Spleen (tissue), 11 donors: ENCODE data around the gene ZNF254. TPM values are rescaled to one million over a fixed set of nuclear protein-coding genes. Genes with fewer than 3 reads are reported as not detected.
A peak's percentile ranks its signal among the peaks of the same experiment; 100 is the strongest.

Experiments
- DNase-seq: peaks from one replicate; pipeline ENCODE4 v3.0.0-alpha.2; 2020
- H3K27ac ChIP-seq, 8 donors: fragments of 200-600 bp; sonication (generic) in 7 of 8; 1 replicate in 4 of 8; 2 replicates in 4 of 8; pipeline versions ENCODE4 v1.5.0 to v1.8.0; 2016 to 2021; ENCODE audit warnings: inconsistent platforms in 4 of 8, mild to moderate bottlenecking in 4 of 8, moderate library complexity in 1 of 8
- H3K27me3 ChIP-seq, 7 donors: fragments of 200-600 bp; sonication (generic) in 6 of 7; replicated peaks in 1 of 7; 1 replicate in 4 of 7; 2 replicates in 3 of 7; pipeline versions ENCODE4 v1.5.0 to v1.8.0; 2016 to 2021; ENCODE audit warnings: inconsistent platforms in 3 of 7, mild to moderate bottlenecking in 1 of 7
- H3K36me3 ChIP-seq, 6 donors: fragments of 200-600 bp; sonication (generic) in 5 of 6; 1 replicate in 4 of 6; 2 replicates in 2 of 6; pipeline versions ENCODE4 v1.5.0 to v1.8.0; 2016 to 2021; ENCODE audit warnings: inconsistent platforms in 2 of 6
- H3K4me1 ChIP-seq, 6 donors: fragments of 200-600 bp; sonication (generic) in 5 of 6; 1 replicate in 3 of 6; 2 replicates in 3 of 6; pipeline versions ENCODE4 v1.5.0 to v1.8.0; 2016 to 2021; ENCODE audit warnings: inconsistent platforms in 3 of 6
- H3K4me3 ChIP-seq, 8 donors: fragments of 200-600 bp; sonication (generic) in 7 of 8; 1 replicate in 4 of 8; 2 replicates in 4 of 8; pipeline versions ENCODE4 v1.5.0 to v1.8.0; 2016 to 2021; ENCODE audit warnings: inconsistent platforms in 4 of 8, mild to moderate bottlenecking in 4 of 8, moderate library complexity in 2 of 8
- H3K9me3 ChIP-seq, 8 donors: fragments of 200-600 bp; sonication (generic) in 7 of 8; 1 replicate in 4 of 8; 2 replicates in 4 of 8; pipeline versions ENCODE4 v1.5.0 to v1.8.0; 2016 to 2021; ENCODE audit warnings: inconsistent platforms in 4 of 8
- POLR2A ChIP-seq, 3 donors: fragments of 450-650 bp; IDR thresholded peaks; one replicate each; pipeline ENCODE4 v1.5.1; 2017; ENCODE audit warnings: antibody characterized with exemption in 3 of 3, mild to moderate bottlenecking in 1 of 3
- POLR2AphosphoS5 ChIP-seq, 3 donors: sonication (generic); formaldehyde crosslinking; IDR thresholded peaks; one replicate each; pipeline ENCODE4 v1.5.1; 2017; ENCODE audit warnings: antibody characterized with exemption in 3 of 3
- WGBS, 5 donors: extraction: QIAGEN DNeasy Blood & Tissue Kit in 3 of 5; methylation state at CpG; one replicate each; pipeline versions ENCODE4 v1.1.5 to v1.1.7; 2013 to 2018; 5-methylcytosine and 5-hydroxymethylcytosine counted together
- intact Hi-C: fragments of 100-400 bp; cut with DNase I; formaldehyde crosslinking; loops from one replicate; pipeline ENCODE4 v1.15.0; 2023; ENCODE audit warnings: low total_unique reads
- polyA plus RNA-seq, 3 donors: library from polyadenylated mRNA; stranded (reverse); fragments of 200-250 nt; gene quantifications; one replicate each; pipeline ENCODE4 v1.2.1, GENCODE V29; 2013
- total RNA-seq, 7 donors: library from RNA; depleted of rRNA in 3 of 7; stranded (reverse); fragments of >200 nt in 3 of 7; fragmentation: NEBNext Ultra II Directional in 4 of 7; extraction: Animal tissue kit (Norgen Biotek cat#: 25700) in 4 of 7; gene quantifications; one replicate each; pipeline versions ENCODE4 v1.1.0 to v1.2.1, GENCODE V29; 2016 to 2021
- TF ChIP-seq, protein P1 (sequence below), 11 experiments: fragments of 200-600 bp in 7 of 11; fragments of 450-650 bp in 4 of 11; sonication (generic) in 4 of 11; IDR thresholded peaks in 8 of 11; conservative IDR thresholded peaks in 3 of 11; 1 replicate in 7 of 11; 2 replicates in 4 of 11; pipeline versions ENCODE4 v1.4.0 to v1.8.0; 2016 to 2021; ENCODE audit warnings: antibody characterized with exemption in 11 of 11, inconsistent platforms in 4 of 11, mild to moderate bottlenecking in 1 of 11
- donor health status: healthy with polysubstance abuse.
- donor health status: DM: no; HTN: no; CAD: no; lungs with moderate emphysema.
- donor health status: DM: no; HTN: no; CAD: no.
- donor health status: Bipolar disorder and iron deficiency.
- donor health status: healthy.
- donor health status: DM: no; HTN: no; CAD: no.
- donor health status: DM: yes; HTN: yes; CAD: no.

ZNF254 gene
- total and polyA plus RNA-seq, 10 donors: 5.6 to 35.6 (median 25.3) TPM

DNA sequence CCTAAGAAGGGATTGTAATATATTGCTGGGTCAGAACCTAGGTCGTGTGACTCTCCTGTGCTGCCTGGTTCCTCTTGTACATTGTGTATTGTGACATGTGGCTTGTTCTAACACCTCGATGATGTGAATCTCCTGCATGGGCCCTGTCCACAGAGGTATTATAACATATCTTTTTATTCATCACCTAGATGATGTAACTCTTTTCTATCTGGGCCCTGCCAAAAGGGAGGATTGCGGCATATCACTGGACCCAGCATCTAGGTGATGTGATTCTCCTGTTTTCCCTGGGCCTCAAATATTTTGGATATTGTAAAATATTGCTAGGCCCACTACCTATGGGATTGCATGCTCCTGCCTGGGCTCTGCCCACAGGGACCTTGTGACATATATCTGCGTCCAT, 33.4 kb upstream of the ZNF254 start:
- no peak overlapping the region for H3K4me3 ChIP-seq
- H3K27me3 ChIP-seq: no peaks in the 10 kb centered on the region
- no peak overlapping the region for H3K27ac ChIP-seq
- WGBS, 5 donors: 82 to 96% (median 89%) methylated on average over 4 of the region's 4 CpGs
- no peaks in the 10 kb centered on the region for H3K4me1 ChIP-seq
- H3K36me3 ChIP-seq: peaks cover 0 to 100% (median 74%) of the 10 kb centered on the region in 6 donors
- DNase-seq: no peak
- H3K9me3 ChIP-seq: no peaks in the 10 kb centered on the region
- no peak for TF ChIP-seq POLR2AphosphoS5 (IDR thresholded peaks at IDR 0.05)
- no peak for TF ChIP-seq POLR2A (IDR thresholded peaks at IDR 0.05)
- TF ChIP-seq, protein P1, sequence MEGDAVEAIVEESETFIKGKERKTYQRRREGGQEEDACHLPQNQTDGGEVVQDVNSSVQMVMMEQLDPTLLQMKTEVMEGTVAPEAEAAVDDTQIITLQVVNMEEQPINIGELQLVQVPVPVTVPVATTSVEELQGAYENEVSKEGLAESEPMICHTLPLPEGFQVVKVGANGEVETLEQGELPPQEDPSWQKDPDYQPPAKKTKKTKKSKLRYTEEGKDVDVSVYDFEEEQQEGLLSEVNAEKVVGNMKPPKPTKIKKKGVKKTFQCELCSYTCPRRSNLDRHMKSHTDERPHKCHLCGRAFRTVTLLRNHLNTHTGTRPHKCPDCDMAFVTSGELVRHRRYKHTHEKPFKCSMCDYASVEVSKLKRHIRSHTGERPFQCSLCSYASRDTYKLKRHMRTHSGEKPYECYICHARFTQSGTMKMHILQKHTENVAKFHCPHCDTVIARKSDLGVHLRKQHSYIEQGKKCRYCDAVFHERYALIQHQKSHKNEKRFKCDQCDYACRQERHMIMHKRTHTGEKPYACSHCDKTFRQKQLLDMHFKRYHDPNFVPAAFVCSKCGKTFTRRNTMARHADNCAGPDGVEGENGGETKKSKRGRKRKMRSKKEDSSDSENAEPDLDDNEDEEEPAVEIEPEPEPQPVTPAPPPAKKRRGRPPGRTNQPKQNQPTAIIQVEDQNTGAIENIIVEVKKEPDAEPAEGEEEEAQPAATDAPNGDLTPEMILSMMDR (IDR thresholded peaks at IDR 0.05 in 8 of 11, conservative IDR thresholded peaks at IDR 0.05 in 3 of 11): no peak
- intact Hi-C loops: no loop called here

DNA sequence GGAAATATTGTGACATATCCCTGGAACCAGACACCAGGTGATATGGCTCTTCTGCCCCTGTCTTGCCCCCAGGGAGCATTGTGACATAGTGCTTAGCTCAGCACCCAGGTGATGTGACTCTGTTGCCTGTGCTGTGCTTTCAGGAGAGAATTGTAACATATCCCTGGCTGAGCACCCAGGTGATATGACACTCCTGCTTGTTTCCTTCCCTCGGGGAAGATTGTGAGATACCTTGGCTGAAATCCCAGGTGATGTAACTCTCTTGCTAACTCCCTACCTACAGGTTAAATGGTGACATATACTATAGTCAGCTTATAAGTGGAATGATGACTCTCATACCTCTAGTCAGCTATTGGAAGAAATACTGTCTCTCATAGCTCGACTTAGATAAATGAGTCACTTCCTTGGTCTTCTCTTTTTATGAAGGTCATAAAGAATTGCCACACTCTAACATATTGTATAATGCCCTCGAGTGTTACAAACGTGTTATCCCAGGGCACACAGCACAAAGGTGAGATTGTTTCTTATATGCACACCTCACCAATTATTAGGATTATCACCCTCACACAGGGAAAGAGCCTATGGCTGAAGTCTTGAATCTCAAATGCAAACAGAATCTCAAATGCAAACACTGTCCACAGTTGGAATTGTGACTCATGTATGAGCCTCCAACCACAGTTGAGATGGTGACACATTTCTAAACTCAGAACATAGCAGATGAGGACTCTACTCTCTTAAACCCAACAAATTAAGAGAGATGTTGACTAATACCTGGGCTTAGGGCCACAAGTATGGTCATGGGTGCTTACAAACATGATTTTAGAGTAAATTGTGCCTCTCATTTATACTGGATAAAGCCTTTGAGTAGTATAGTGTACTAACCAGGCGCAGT, 32.7 kb upstream of the ZNF254 start:
- WGBS, 5 donors: 48 to 82% (median 68%) methylated on average over 5 of the region's 5 CpGs

DNA sequence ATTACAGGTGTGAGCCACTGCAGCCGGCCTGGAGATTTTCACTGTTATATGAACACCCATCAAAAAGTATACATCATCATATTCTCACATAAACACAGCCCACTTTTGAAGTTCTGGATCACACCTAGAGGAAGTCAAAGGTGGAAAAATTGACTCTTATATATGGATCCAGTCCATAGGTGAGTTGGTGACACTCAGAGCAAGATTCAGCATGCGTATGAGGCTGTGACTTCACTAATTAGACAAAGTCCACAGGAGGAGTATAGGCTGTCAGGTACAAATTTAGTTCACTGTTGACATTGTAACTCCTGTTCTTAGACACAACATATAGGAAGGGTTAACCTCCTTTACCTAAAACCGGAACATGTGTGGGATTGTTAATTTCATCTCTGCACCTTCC, 31.4 kb upstream of the ZNF254 start:
- intact Hi-C loops: no loop called here
- H3K9me3 ChIP-seq: no peaks in the 10 kb centered on the region
- no peaks in the 10 kb centered on the region for H3K4me1 ChIP-seq
- H3K27ac ChIP-seq: no peak overlapping the region
- H3K27me3 ChIP-seq: no peaks in the 10 kb centered on the region
- 90 to 96% (median 94%) methylated on average over 3 of the region's 3 CpGs for WGBS, 5 donors
- peaks cover 0 to 100% (median 65%) of the 10 kb centered on the region in 6 donors for H3K36me3 ChIP-seq
- H3K4me3 ChIP-seq: no peak overlapping the region
- TF ChIP-seq, protein P1 (IDR thresholded peaks at IDR 0.05 in 8 of 11, conservative IDR thresholded peaks at IDR 0.05 in 3 of 11): no peak
- no peak for TF ChIP-seq POLR2AphosphoS5 (IDR thresholded peaks at IDR 0.05)
- TF ChIP-seq POLR2A (IDR thresholded peaks at IDR 0.05): no peak
- no peak for DNase-seq

More for the DNA sequence above, 32.7 kb upstream of the ZNF254 start:
- Histone ChIP-seq H3K9me3 (no peaks in the 10 kb centered on the region), H3K4me3 (no peak overlapping the region), H3K27me3 (no peaks in the 10 kb centered on the region), H3K4me1 (no peaks in the 10 kb centered on the region), H3K36me3 (peaks cover 0 to 100% (median 74%) of the 10 kb centered on the region in 6 donors), H3K27ac (peak overlapping the region in 1 of 8 donors; percentile 24)
- intact Hi-C loops: no loop called here
- TF ChIP-seq, protein P1 (IDR thresholded peaks at IDR 0.05 in 8 of 11, conservative IDR thresholded peaks at IDR 0.05 in 3 of 11): no peak
- TF ChIP-seq POLR2A (IDR thresholded peaks at IDR 0.05): no peak
- no peak for TF ChIP-seq POLR2AphosphoS5 (IDR thresholded peaks at IDR 0.05)
- DNase-seq: no peak

DNA sequence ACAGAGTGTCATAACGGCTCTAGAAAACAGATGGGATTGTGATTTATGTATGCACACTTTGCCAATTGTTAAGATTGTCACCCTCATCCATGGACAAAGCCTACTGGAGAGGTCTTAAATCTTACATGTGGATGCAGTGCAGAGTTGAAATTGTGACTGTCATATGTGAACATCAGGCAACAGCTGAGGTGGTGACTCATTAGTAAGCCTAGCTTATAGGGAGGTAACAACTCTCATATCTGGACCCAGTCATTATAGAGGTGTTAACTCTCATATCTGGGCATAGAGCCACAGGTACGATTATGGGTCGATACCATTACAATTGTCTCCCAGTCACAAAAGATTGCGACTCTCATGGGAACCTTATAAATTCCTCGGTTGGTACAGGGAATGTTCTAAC, 29.8 kb upstream of the ZNF254 start:
- Histone ChIP-seq H3K27ac (no peak overlapping the region), H3K36me3 (peaks cover 0 to 96% (median 49%) of the 10 kb centered on the region in 6 donors), H3K9me3 (no peaks in the 10 kb centered on the region), H3K27me3 (no peaks in the 10 kb centered on the region), H3K4me3 (no peak overlapping the region), H3K4me1 (no peaks in the 10 kb centered on the region)
- no peak for DNase-seq
- intact Hi-C loops: no loop called here
- TF ChIP-seq POLR2AphosphoS5 (IDR thresholded peaks at IDR 0.05) (no peak), POLR2A (IDR thresholded peaks at IDR 0.05) (no peak)
- TF ChIP-seq, protein P1 (IDR thresholded peaks at IDR 0.05 in 8 of 11, conservative IDR thresholded peaks at IDR 0.05 in 3 of 11): no peak
- 88 to 96% (median 94%) methylated on average over 5 of the region's 5 CpGs for WGBS, 5 donors
